Stimulated activated naive CD8-positive, alpha-beta T cell treated with anti-CD3 and anti-CD28 coated beads, Interleukin-15, Interleukin-2, amounts not matched to agents 100 U/mL and 50 U/mL, for 24 hours (primary cell): Measurements from ENCODE around the gene C1QTNF1.

Experiments
- ATAC-seq: fragments of 150-1000 bp; cut with Tn5 transposase; one replicate; pipeline ENCODE4 v1.10.0; 2021
- DNase-seq: peaks from one replicate; pipeline ENCODE4 v3.0.0; 2021

Gene C1QTNF1

GRCh38 chr17:79041041-79041570, 17.1 kb downstream of the C1QTNF1 start:
- no peak for ATAC-seq
- DNase-seq = no peak

- ATAC-seq = no peak
Measured at GRCh38 chr17:79041723-79042420, 17.9 kb downstream of the C1QTNF1 start.

GRCh38 chr17:79042421-79043190, 18.6 kb downstream of the C1QTNF1 start:
- peak; percentile 77 for DNase-seq
- ATAC-seq = no peak

More at GRCh38 chr17:79041723-79042420, 17.9 kb downstream of the C1QTNF1 start:
- DNase-seq = no peak

GRCh38 chr17:79043191-79043930, 19.4 kb downstream of the C1QTNF1 start:
- ATAC-seq = no peak

GRCh38 chr17:79043931-79044320, 20.0 kb downstream of the C1QTNF1 start:
- ATAC-seq (no peak), DNase-seq (no peak)

More at GRCh38 chr17:79043191-79043930, 19.4 kb downstream of the C1QTNF1 start:
- DNase-seq = no peak

- DNase-seq (no peak), ATAC-seq (no peak)
Measured at GRCh38 chr17:79044462-79044861, 20.5 kb downstream of the C1QTNF1 start.

- no peak for ATAC-seq
- DNase-seq = no peak
Measured at GRCh38 chr17:79045001-79045729, 21.2 kb downstream of the C1QTNF1 start.

- peak; percentile 62 for ATAC-seq
- DNase-seq = peak; percentile 71
Measured at GRCh38 chr17:79045842-79046196, 21.9 kb downstream of the C1QTNF1 start.

- no peak for ATAC-seq
- no peak for DNase-seq
Measured at GRCh38 chr17:79046197-79046915, 22.4 kb downstream of the C1QTNF1 start.

- ATAC-seq (no peak), DNase-seq (no peak)
Measured at GRCh38 chr17:79046916-79047280, 22.9 kb downstream of the C1QTNF1 start.

GRCh38 chr17:79047291-79047920, 23.4 kb downstream of the C1QTNF1 start:
- no peak for DNase-seq
- no peak for ATAC-seq

- ATAC-seq (no peak), DNase-seq (no peak)
Measured at GRCh38 chr17:79047923-79048825, 24.2 kb downstream of the C1QTNF1 start.

- no peak for DNase-seq
- ATAC-seq = no peak
Measured at GRCh38 chr17:79048826-79049755, 25.1 kb downstream of the C1QTNF1 start.

- DNase-seq = no peak
- no peak for ATAC-seq
Measured at GRCh38 chr17:79049821-79050220, 25.9 kb downstream of the C1QTNF1 start.

GRCh38 chr17:79050551-79050950, 26.6 kb downstream of the C1QTNF1 start:
- no peak for DNase-seq
- no peak for ATAC-seq

- no peak for DNase-seq
- ATAC-seq = no peak
Measured at GRCh38 chr17:79051306-79051705, 27.3 kb downstream of the C1QTNF1 start.

GRCh38 chr17:79052131-79052530, 28.2 kb downstream of the C1QTNF1 start:
- no peak for DNase-seq
- no peak for ATAC-seq

GRCh38 chr17:79053251-79053925, 29.4 kb downstream of the C1QTNF1 start:
- no peak for ATAC-seq

More at GRCh38 chr17:79053251-79053925, 29.4 kb downstream of the C1QTNF1 start:
- DNase-seq = no peak
